Stimulated activated CD8-positive, alpha-beta memory T cell treated with anti-CD3 and anti-CD28 coated beads, Interleukin-4, amount 100 ng/mL, for 4 hours (primary cell): ENCODE measurements around the gene GJB3.
"Not testable (repeated sequence)": the region's sequence is repeated elsewhere in the genome, so short reads cannot be mapped to it uniquely, and the experiment has no call there.

ENCODE experiments used
- DNase-seq, 2 donors: peaks; one replicate each; pipeline ENCODE4 v3.0.0-alpha.2; 2020; ENCODE audit warnings: low read depth in 2 of 2, low spot score in 1 of 2

Gene GJB3

GRCh38 chr1:34781071-34781843 is at the start of gene GJB3:
Gene GJB3 (plus strand): TSS chr1:34781214. CDS start chr1:34784763, 3,549 bp downstream.
- no peak for DNase-seq

- not testable (repeated sequence) for DNase-seq
Measured at GRCh38 chr1:34732831-34733230, 48.2 kb upstream of the GJB3 start.

- DNase-seq, result no peak
Measured at GRCh38 chr1:34736692-34737091, 44.3 kb upstream of the GJB3 start.

- DNase-seq, result not testable (repeated sequence)
Measured at GRCh38 chr1:34737236-34737635, 43.8 kb upstream of the GJB3 start.

DNA sequence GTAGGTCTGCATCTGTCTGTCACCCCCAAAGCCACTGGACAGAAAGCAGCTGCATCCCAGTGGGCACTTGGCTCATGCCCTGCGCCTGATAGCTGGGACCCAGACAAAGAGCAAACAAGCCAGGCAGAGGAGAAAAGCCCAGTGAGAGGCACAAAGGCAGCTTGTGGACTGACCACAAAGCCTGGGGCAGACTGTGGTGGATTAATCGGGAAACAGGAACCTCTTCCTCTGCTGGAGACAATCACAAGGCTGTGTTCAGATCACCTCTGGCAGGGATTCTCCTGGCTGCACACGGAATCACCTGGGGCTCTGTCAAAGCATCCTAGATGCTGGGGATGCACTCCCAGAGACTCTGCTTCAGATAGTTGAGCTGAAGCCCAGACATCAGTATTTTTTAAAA is 41.4 kb upstream of the GJB3 start:
- no peak for DNase-seq

DNA sequence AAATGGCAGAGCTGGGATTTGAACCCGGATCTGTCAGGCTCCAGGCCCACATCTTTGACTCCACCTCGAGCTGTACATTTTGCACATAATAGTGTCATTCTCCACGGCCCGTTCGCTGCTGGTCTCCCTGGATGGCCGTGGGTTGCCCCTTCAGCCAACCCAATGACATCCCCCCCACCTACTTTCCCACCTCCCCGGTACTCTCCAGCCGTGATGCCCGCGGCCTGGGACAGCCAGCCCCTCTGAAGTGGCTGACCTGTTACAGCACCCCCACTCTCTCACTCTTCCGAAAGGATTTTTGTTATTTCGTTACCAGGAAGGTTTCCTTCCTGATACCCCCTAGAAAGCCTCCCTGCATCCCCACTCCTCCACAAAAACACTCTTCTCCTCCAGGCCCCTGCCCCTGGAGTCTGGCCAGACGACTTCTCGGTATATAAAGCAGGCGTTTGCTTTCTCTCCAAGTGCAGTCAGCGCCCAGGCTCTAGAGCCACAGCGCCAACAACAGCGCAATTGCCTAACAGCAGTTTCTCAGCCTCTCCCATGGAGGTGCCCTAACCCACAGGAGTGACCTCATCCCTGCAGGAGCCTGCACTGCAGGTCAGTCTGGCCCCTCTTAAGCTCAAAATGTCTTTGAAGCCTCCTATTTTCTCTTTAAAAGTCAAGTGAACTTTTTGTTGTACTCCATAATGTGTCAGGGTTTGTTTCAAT is 40.7 kb upstream of the GJB3 start:
- DNase-seq, result no peak

GRCh38 chr1:34742667-34743270 is 38.2 kb upstream of the GJB3 start:
- peak; percentile 44 to 55 for DNase-seq

- no peak for DNase-seq
Measured at GRCh38 chr1:34743775-34744174, 37.2 kb upstream of the GJB3 start.

DNA sequence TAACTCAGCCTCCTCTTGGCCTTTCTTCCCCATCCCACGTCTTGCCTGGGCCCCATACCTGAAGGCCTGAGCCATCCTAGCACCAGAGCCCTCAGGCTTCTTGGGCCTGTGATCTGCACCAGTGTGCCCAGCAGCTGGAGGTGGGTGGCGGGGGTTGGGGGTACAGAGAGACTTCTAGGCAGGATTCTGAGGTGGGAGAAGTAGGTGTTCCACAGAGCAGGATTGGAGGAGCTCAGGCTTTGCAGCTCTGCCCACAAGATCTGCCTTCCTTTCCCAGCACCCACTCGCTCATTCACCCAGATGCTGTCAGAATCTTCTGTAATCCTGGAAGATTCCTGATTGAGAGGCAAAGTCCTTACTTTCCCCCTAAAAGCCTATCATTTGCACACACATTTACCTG is 36.2 kb upstream of the GJB3 start:
- no peak for DNase-seq

GRCh38 chr1:34745666-34746065 is 35.3 kb upstream of the GJB3 start:
- DNase-seq, result no peak

DNA sequence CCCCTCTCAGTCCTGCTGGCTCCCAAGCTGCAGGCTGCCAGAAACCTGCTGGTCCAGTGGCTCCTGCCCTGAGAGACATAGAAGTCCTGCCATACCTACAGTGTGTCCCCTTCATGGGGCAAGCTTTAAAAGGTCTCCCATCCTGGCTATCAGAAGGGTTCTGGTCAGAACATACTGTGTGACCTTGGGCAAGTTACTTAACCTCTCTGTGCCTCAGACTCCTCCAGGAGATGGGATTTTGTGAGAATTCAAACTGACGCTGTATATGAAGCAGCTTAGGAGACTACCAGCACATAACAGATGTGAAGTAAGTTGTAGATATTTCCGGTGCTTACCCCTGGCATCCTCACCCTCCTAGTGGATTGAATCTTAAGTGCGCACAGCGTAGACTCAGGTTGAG is 34.9 kb upstream of the GJB3 start:
- DNase-seq, result no peak

GRCh38 chr1:34746785-34747637 is 34.0 kb upstream of the GJB3 start:
- DNase-seq, result no peak

GRCh38 chr1:34747638-34747941 is 33.4 kb upstream of the GJB3 start:
- DNase-seq, result no peak

DNA sequence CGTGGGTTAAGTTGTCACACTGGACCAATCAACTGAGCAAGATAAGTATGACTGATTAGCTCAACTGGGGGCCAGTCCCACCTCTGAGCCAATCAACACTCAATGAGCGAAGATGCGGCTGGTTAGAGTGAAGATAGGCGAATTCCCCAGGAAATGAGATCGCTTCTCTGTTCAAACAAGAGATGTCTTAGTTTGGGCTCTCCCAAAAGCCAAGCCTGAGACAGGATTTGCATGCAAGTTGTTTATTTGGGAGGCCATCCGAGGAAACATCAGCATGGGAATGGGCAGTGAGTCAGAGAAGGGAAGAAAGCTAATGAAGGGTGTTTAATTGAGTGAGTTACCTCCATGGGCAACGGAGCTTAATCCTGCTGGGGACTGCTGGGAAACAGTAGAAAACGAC is 31.0 kb upstream of the GJB3 start:
- no peak for DNase-seq

DNA sequence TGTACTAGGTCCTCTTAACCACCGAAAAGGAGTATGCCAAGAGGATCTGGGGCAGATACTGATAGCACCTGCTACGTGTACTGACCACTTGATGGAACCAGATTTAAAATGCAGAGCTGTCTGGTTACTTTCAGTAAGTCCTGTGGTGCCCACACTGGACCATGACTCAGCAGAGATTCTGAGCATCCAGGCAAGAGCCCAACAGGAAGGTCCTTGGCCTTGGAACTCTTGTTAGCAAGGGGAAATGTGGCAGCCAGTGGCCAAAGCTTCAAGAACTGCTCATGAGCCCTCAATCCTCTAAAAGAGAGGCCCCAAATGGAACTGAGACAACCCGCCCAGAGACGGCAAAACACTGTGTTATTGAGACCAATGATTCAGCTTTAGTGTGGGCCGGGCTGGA is 30.4 kb upstream of the GJB3 start:
- no peak for DNase-seq

DNA sequence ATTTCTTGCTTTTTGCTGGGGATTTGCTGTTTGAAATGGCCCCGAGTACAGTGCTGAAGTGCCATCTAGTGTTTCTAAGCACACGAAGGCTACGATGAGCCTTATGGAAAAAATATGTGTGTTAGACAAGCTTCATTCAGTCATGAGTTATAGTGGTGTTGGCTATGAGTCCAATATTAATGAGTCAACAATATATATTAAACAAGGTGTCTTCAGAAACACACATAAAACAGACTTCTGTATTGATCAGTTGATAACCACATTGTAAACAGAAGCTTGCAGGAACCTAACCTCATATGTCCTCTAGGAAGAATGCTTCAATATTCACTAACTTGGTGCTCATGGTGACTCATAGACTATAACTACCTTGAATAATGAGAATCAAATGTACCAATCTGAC is 27.9 kb upstream of the GJB3 start:
- DNase-seq, result no peak

DNA sequence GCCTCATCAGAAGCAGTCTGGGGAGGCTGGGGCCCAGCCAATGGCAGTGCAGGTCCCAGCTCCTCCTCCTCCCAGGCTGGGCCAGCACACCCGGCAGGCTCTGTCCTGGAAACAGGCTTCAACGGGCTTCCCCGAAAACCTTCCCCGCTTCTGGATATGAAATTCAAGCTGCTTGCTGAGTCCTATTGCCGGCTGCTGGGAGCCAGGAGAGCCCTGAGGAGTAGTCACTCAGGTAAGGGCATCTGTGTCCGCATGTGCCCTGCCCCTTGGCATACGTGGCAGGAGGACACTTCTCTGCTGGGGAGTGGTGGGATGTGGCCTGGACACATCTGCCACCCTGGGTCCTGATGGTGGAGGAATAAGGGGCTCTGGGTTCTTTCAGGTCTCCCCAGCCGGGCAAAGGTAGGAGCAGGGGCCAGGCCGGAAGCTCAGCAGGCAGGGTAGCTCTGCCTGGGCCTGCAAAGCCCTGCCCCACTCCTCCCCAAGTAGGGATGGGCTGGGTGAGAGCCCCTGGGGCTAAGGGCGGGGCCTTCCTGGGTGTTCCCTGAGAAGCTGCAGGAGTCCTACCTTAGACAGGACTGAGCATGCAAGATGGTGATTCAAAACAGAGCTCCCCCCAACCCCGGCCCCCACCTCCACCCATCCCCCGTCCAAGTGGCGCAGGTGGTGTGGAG is 25.9 kb upstream of the GJB3 start, which contains the start of gene GJB5:
GJB5 (plus strand) TSS at position 84 of the 674 bp plus-strand sequence. CDS start 2,284 bp downstream, outside the sequence.
- DNase-seq, result no peak

DNA sequence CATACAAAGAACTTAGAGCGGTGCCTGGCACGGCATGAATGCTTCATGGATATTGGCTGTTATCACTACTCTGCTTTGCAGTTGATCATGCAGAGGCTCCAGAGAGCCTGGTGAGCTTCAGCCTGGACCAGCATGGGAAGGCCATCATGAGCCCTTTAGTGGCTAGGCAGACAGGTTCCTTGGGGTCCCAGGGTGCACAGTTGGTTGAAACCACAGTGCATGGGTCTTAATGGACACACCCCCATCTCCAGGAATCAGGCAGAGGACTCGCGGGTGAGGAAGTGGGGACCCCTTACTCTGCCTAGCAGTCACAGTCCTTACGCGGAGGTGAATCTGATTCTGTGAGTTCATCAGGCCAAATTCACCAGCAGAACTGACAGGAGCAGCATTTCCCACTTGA is 25.1 kb upstream of the GJB3 start:
- no peak for DNase-seq

- DNase-seq, result no peak
Measured at GRCh38 chr1:34757386-34757785, 23.6 kb upstream of the GJB3 start.

DNA sequence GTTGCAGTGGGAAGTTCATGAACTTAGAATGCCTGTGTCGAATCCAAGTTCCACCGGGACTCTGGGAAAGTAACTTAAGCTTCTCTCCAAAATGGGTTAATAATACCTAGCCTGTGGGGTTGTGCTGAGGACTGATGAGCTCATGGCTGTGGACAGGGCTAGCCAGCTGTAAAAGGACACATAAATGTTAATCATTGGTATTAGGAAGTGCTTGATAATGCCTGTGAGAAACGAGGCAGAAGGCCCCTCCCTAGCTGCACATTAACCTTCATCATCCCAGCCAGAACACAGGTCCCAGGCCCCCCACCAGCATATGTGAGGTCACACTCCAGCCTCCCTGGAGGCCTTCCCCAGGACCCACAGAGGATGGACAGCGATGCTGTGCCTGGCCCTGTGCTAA is 22.3 kb upstream of the GJB3 start:
- DNase-seq, result no peak
